Measurements from ENCODE around the gene LHFPL2. TPM values are rescaled to one million over a fixed set of nuclear protein-coding genes. Genes with fewer than 3 reads are reported as not detected.

LHFPL2 gene
- total and polyA plus RNA-seq, 9 of the 15 experiments (the other 6 are each of a cell fraction or from before 2014, with no cell fraction given): 1.0 to 6.6 (median 4.6) TPM

GRCh38 chr5:78537821-78538220 is 110.8 kb downstream of the LHFPL2 start:
- DNase-seq (ENCODE audit: extremely low read depth in 1 of 4, low spot score in 3 of 4): peak; percentile 25 to 60 (median 44)
- no peaks in the 10 kb centered on the region for H3K9me1 ChIP-seq (ENCODE audit: control insufficient read depth, insufficient read depth, low read length)
- FAIRE-seq: peak; percentile 87
- no peaks in the 10 kb centered on the region for H3K27me3 ChIP-seq (ENCODE audit: control insufficient read depth in 2 of 2, insufficient read depth in 2 of 2, low read length in 2 of 2)
- no TSS peak for BruUV-seq (replicated peaks)
- no peaks in the 10 kb centered on the region for H3K9me3 ChIP-seq (replicated peaks; ENCODE audit: control insufficient read depth, insufficient read depth, low read depth, low read length)
- ChIA-PET CTCF (ENCODE audit: low intra/inter-chr PET ratio) (interaction anchor here (0.6 to 1.8 kb wide), 3 partner anchors 89 to 427 kb away, joined by 4 to 14 read pairs (median 6); no protein-coding TSS in a partner anchor), POLR2A (interaction anchor here (0.8 to 1.1 kb wide), 2 partner anchors 11 to 15 kb away, joined by 3 read pairs; no protein-coding TSS in a partner anchor)
- no peak overlapping the region for H3K4me3 ChIP-seq
- intact Hi-C loops (cut with micrococcal nuclease): loop anchor here (2.0 to 5.0 kb wide), 5 partner anchors 89 to 479 kb away; no protein-coding TSS in a partner anchor
- no peaks in the 10 kb centered on the region for H3K36me3 ChIP-seq (ENCODE audit: control insufficient read depth, insufficient read depth, low read length)
- H3K79me2 ChIP-seq (ENCODE audit: control insufficient read depth, insufficient read depth, low read length): no peaks in the 10 kb centered on the region
- 5% methylated on average over 5 of the region's 5 CpGs for WGBS (ENCODE audit: insufficient coverage, low coverage, missing lambda C conversion rate)
- peaks cover 11 to 14% of the 10 kb centered on the region in 2 experiments; a peak in 4 of 5 replicates for H3K4me1 ChIP-seq (replicated peaks in 1 of 2; ENCODE audit: control insufficient read depth in 2 of 2, insufficient read depth in 2 of 2, low read length in 2 of 2)
- H2AFZ ChIP-seq (ENCODE audit: low read depth, low read length): no peak overlapping the region
- no peak overlapping the region for H3K4me2 ChIP-seq (ENCODE audit: insufficient read depth, low read length)
- no peak overlapping the region for H3K9ac ChIP-seq (ENCODE audit: insufficient read depth in 1 of 2, low read depth in 2 of 2, low read length in 2 of 2)
- in situ Hi-C loops (cut with MboI): loop anchor here (10.0 kb wide), 1 partner anchor 427 kb away; no protein-coding TSS in a partner anchor
- H4K20me1 ChIP-seq (replicated peaks; ENCODE audit: control insufficient read depth, insufficient read depth, low read length): no peaks in the 10 kb centered on the region
- no peak overlapping the region for H3K27ac ChIP-seq (ENCODE audit: extremely low read depth, low read depth, low read length)
- peak; percentile 90 for ATAC-seq
- TF ChIP-seq ZNF174 (CRISPR knock-in tag; IDR thresholded peaks at IDR 0.05) (no peak), ZBTB8A (IDR thresholded peaks at IDR 0.05; ENCODE audit: partially characterized antibody) (no peak), RUNX1 (IDR thresholded peaks at IDR 0.05; ENCODE audit: low read depth) (no peak), STAT6 (CRISPR knock-in tag; IDR thresholded peaks at IDR 0.05) (no peak), EP400 (IDR thresholded peaks at IDR 0.05) (no peak), NFIC (IDR thresholded peaks at IDR 0.05) (no peak), ZKSCAN1 (IDR thresholded peaks at IDR 0.05; ENCODE audit: low read depth, low read length) (no peak), JUND (IDR thresholded peaks at IDR 0.05; ENCODE audit: borderline replicate concordance, low read depth, low read length) (0 out of 2 replicates have a peak, but pooled peaks have one; percentile 3), JUND (tag; IDR thresholded peaks at IDR 0.05; ENCODE audit: borderline replicate concordance, low read depth, low read length) (no peak), RBBP5 (IDR thresholded peaks at IDR 0.05; ENCODE audit: borderline replicate concordance, insufficient read depth, low read length, poor library complexity, severe bottlenecking) (no peak), FOXP4 (CRISPR knock-in tag; IDR thresholded peaks at IDR 0.05; ENCODE audit: borderline replicate concordance) (no peak), SPI1 (IDR thresholded peaks at IDR 0.05; ENCODE audit: borderline replicate concordance, low read depth, low read length) (peak; percentile 45; the same call in 1 of the 2 replicates), GATAD2B (IDR thresholded peaks at IDR 0.05; ENCODE audit: borderline replicate concordance) (no peak), ARID2 (IDR thresholded peaks at IDR 0.05) (peak; percentile 79), SIRT6 (IDR thresholded peaks at IDR 0.05; ENCODE audit: low read depth, low read length) (no peak), BRF1 (IDR thresholded peaks at IDR 0.05; ENCODE audit: borderline replicate concordance, extremely low read depth, insufficient read length) (no peak), ARHGAP35 (IDR thresholded peaks at IDR 0.05; ENCODE audit: partially characterized antibody) (no peak)

Measured in K562 (cell line).